ENCODE results near the gene PLEKHD1. TPM values are rescaled to one million over a fixed set of nuclear protein-coding genes. Genes with fewer than 3 reads are reported as not detected.

Gene PLEKHD1
- total and polyA plus RNA-seq, 7 experiments from 2014 or later = 0.07 to 0.74 (median 0.26) TPM; not detected in 1

DNA sequence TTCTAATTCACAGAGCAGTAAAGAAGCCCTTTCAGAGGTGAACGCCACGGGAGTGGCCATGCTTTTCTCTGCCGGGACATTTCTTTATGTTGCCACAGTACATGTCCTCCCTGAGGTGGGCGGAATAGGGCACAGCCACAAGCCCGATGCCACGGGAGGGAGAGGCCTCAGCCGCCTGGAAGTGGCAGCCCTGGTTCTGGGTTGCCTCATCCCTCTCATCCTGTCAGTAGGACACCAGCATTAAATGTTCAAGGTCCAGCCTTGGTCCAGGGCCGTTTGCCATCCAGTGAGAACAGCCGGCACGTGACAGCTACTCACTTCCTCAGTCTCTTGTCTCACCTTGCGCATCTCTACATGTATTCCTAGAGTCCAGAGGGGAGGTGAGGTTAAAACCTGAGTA, 26.2 kb upstream of the PLEKHD1 start:
- ChIA-PET POLR2A (no interaction called here), CTCF (interaction anchor here (0.8 to 2.6 kb wide), 5 partner anchors 8 to 219 kb away, joined by 3 to 20 read pairs (median 4); no protein-coding TSS in a partner anchor)
- Histone ChIP-seq H3K4me1 (ENCODE audit: control insufficient read depth in 2 of 2, insufficient read depth in 2 of 2, low read length in 2 of 2) (no peaks in the 10 kb centered on the region), H3K27ac (ENCODE audit: low read depth, low read length) (no peak overlapping the region), H3K36me3 (ENCODE audit: control insufficient read depth in 2 of 3, insufficient read depth in 3 of 3, low read length in 3 of 3) (peaks cover 0 to 65% (median 3%) of the 10 kb centered on the region in 3 experiments), H3K9me3 (ENCODE audit: control insufficient read depth in 2 of 3, low read length in 3 of 3) (no peaks in the 10 kb centered on the region), H3K4me3 (ENCODE audit: low read length) (no peak overlapping the region), H3K27me3 (ENCODE audit: control insufficient read depth in 2 of 2, insufficient read depth in 2 of 2, low read length in 2 of 2) (no peaks in the 10 kb centered on the region)
- Mint-ChIP-seq H3K9me3 (no peaks in the 10 kb centered on the region), H3K27ac (peak overlapping the region in 1 of 9 donors; percentile 11), H3K27me3 (no peaks in the 10 kb centered on the region), H3K4me3 (no peak overlapping the region), H3K36me3 (peaks cover 5 to 32% (median 10%) of the 10 kb centered on the region in 5 donors), H3K4me1 (no peaks in the 10 kb centered on the region)
- intact Hi-C loops (cut with micrococcal nuclease) = no loop called here
- no peak for ATAC-seq
- DNase-seq = no peak

DNA sequence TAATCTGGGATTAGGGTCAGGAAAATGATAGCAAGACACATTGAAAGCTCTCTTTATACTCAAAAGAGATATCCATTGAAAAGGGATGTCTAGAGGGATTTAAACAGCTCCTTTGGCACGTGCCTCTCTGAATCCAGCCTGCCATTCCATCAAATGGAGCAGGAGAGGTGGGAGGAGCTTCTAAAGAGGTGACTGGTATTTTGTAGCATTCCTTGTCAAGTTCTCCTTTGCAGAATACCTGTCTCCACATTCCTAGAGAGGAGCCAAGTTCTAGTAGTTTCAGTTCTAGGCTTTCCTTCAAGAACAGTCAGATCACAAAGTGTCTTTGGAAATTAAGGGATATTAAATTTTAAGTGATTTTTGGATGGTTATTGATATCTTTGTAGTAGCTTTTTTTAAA, 25.4 kb upstream of the PLEKHD1 start:
- intact Hi-C loops (cut with micrococcal nuclease) = no loop called here
- H3K4me1 ChIP-seq (ENCODE audit: control insufficient read depth in 2 of 2, insufficient read depth in 2 of 2, low read length in 2 of 2) = no peaks in the 10 kb centered on the region
- ATAC-seq = no peak
- no peak overlapping the region for H3K27ac Mint-ChIP-seq
- CTCF ChIA-PET = interaction anchor here (0.6 to 2.6 kb wide), 5 partner anchors 15 to 220 kb away, joined by 3 to 20 read pairs (median 4); no protein-coding TSS in a partner anchor
- H3K27ac ChIP-seq (ENCODE audit: low read depth, low read length) = no peak overlapping the region
- H3K36me3 ChIP-seq (ENCODE audit: control insufficient read depth in 2 of 3, insufficient read depth in 3 of 3, low read length in 3 of 3) = peaks cover 0 to 61% (median 3%) of the 10 kb centered on the region in 3 experiments
- DNase-seq = no peak
- no peak overlapping the region for H3K4me3 ChIP-seq (ENCODE audit: low read length)
- H3K27me3 ChIP-seq (ENCODE audit: control insufficient read depth in 2 of 2, insufficient read depth in 2 of 2, low read length in 2 of 2) = no peaks in the 10 kb centered on the region
- H3K9me3 ChIP-seq (ENCODE audit: control insufficient read depth in 2 of 3, low read length in 3 of 3) = no peaks in the 10 kb centered on the region
- H3K9me3 Mint-ChIP-seq = no peaks in the 10 kb centered on the region
- H3K36me3 Mint-ChIP-seq = peaks cover 4 to 32% (median 10%) of the 10 kb centered on the region in 5 donors
- H3K27me3 Mint-ChIP-seq = no peaks in the 10 kb centered on the region
- POLR2A ChIA-PET = no interaction called here
- H3K4me1 Mint-ChIP-seq = no peaks in the 10 kb centered on the region
- H3K4me3 Mint-ChIP-seq = no peak overlapping the region

DNA sequence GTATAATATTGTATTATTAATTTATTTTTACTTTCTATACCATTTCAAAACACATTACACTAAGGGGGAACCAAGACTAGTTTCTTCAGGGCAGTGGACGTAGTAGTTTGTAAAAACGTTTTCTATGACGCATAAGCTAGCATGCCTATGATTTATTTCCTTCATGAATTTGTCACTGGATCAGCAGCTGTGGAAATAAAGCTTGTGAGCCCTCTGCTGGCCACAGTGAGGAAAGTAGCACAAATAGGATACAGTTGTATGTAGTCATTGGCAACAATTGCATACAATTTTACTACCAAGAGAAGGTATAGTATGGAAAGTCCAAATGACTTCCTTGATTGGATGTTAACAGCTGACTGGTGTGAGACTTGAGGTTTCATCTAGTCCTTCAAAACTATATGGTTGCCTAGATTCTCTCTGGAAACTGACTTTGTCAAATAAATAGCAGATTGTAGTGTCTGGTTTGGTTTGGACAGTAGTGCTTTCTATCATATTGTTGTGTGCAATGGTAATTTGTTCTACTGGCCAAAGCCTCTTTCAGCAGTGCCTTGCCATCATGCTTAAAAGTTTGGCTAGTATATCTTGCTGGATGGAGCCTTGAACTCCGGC, 24.3 kb upstream of the PLEKHD1 start:
- no peaks in the 10 kb centered on the region for H3K4me1 ChIP-seq (ENCODE audit: control insufficient read depth in 2 of 2, insufficient read depth in 2 of 2, low read length in 2 of 2)
- no peak overlapping the region for H3K27ac ChIP-seq (ENCODE audit: low read depth, low read length)
- POLR2A ChIA-PET = no interaction called here
- H3K4me3 Mint-ChIP-seq = no peak overlapping the region
- no peaks in the 10 kb centered on the region for H3K9me3 Mint-ChIP-seq
- DNase-seq (peak in 8 of 9 donors; percentile 29 to 51 (median 38)), ATAC-seq (peak; percentile 94)
- intact Hi-C loops (cut with micrococcal nuclease) = loop anchor here (1.0 to 5.0 kb wide), 4 partner anchors 199 to 333 kb away; no protein-coding TSS in a partner anchor
- no peaks in the 10 kb centered on the region for H3K27me3 Mint-ChIP-seq
- no peaks in the 10 kb centered on the region for H3K27me3 ChIP-seq (ENCODE audit: control insufficient read depth in 2 of 2, insufficient read depth in 2 of 2, low read length in 2 of 2)
- peaks cover 0 to 54% (median 0%) of the 10 kb centered on the region in 3 experiments for H3K36me3 ChIP-seq (ENCODE audit: control insufficient read depth in 2 of 3, insufficient read depth in 3 of 3, low read length in 3 of 3)
- no peaks in the 10 kb centered on the region for H3K9me3 ChIP-seq (ENCODE audit: control insufficient read depth in 2 of 3, low read length in 3 of 3)
- peaks cover 4 to 32% (median 10%) of the 10 kb centered on the region in 5 donors for H3K36me3 Mint-ChIP-seq
- CTCF ChIA-PET = interaction anchor here (0.5 to 2.6 kb wide), 7 partner anchors 10 to 331 kb away, joined by 3 to 20 read pairs (median 4); no protein-coding TSS in a partner anchor
- no peaks in the 10 kb centered on the region for H3K4me1 Mint-ChIP-seq
- no peak overlapping the region for H3K4me3 ChIP-seq (ENCODE audit: low read length)
- peak overlapping the region in 1 of 9 donors; percentile 11 for H3K27ac Mint-ChIP-seq

DNA sequence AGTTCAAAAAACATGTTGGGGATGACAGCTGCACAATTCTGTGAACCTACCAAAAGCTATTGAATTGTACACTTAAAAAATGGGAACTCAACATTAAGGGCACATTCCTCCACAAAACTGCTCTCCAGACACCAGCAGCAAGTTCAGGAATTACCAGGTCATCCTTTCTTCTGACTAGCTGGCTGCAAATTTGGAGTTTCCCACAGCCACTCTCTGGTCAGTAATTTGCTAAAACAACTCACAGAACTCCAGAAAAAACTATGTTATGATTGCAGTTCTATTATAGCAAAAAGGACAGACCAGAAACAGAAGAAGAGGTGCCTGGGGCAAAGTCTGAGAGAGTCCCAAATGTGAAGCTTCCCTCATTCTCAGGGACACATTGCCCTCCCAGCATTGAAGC, 20.1 kb upstream of the PLEKHD1 start:
- peaks cover 0 to 15% (median 0%) of the 10 kb centered on the region in 5 donors for H3K36me3 Mint-ChIP-seq
- intact Hi-C loops (cut with micrococcal nuclease) = loop anchor here in 1 of 2 donors (5.0 kb wide), 1 partner anchor 337 kb away; no protein-coding TSS in a partner anchor
- no peak overlapping the region for H3K4me3 ChIP-seq (ENCODE audit: low read length)
- H3K9me3 ChIP-seq (ENCODE audit: control insufficient read depth in 2 of 3, low read length in 3 of 3) = no peaks in the 10 kb centered on the region
- H3K36me3 ChIP-seq (ENCODE audit: control insufficient read depth in 2 of 3, insufficient read depth in 3 of 3, low read length in 3 of 3) = peaks cover 0 to 22% (median 0%) of the 10 kb centered on the region in 3 experiments
- H3K4me1 Mint-ChIP-seq = no peaks in the 10 kb centered on the region
- CTCF ChIA-PET = no interaction called here
- no peak overlapping the region for H3K27ac Mint-ChIP-seq
- H3K9me3 Mint-ChIP-seq = peaks cover 0 to 2% (median 0%) of the 10 kb centered on the region in 11 donors
- H3K27me3 Mint-ChIP-seq = no peaks in the 10 kb centered on the region
- H3K27ac ChIP-seq (ENCODE audit: low read depth, low read length) = no peak overlapping the region
- POLR2A ChIA-PET = no interaction called here
- no peak overlapping the region for H3K4me3 Mint-ChIP-seq
- H3K4me1 ChIP-seq (ENCODE audit: control insufficient read depth in 2 of 2, insufficient read depth in 2 of 2, low read length in 2 of 2) = no peaks in the 10 kb centered on the region
- no peak for DNase-seq
- no peak for ATAC-seq
- no peaks in the 10 kb centered on the region for H3K27me3 ChIP-seq (ENCODE audit: control insufficient read depth in 2 of 2, insufficient read depth in 2 of 2, low read length in 2 of 2)

DNA sequence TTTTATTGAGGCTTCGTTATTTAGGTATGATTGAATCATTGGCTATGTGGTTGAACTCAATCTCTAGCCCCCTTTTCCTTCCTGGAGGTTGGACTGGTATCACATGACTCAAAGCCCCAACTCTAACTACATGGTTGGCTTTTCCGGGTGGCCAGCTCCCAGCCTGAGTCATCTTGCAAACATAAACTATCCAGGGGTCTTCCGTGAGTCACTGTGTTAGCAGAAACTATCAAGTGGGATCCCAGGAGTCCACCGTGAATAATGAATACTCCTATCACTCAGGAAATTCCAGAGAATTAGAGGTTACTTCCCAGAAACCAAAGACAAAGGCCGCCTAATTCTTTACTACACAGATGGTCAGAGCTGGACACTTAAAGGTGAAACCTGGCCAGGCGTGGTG, 19.7 kb upstream of the PLEKHD1 start:
- Histone ChIP-seq H3K36me3 (ENCODE audit: control insufficient read depth in 2 of 3, insufficient read depth in 3 of 3, low read length in 3 of 3) (peaks cover 0 to 22% (median 0%) of the 10 kb centered on the region in 3 experiments), H3K4me1 (ENCODE audit: control insufficient read depth in 2 of 2, insufficient read depth in 2 of 2, low read length in 2 of 2) (no peaks in the 10 kb centered on the region), H3K27me3 (ENCODE audit: control insufficient read depth in 2 of 2, insufficient read depth in 2 of 2, low read length in 2 of 2) (no peaks in the 10 kb centered on the region), H3K27ac (ENCODE audit: low read depth, low read length) (no peak overlapping the region), H3K4me3 (ENCODE audit: low read length) (no peak overlapping the region), H3K9me3 (ENCODE audit: control insufficient read depth in 2 of 3, low read length in 3 of 3) (no peaks in the 10 kb centered on the region)
- CTCF ChIA-PET = no interaction called here
- Mint-ChIP-seq H3K27me3 (no peaks in the 10 kb centered on the region), H3K27ac (no peak overlapping the region), H3K4me1 (no peaks in the 10 kb centered on the region), H3K4me3 (no peak overlapping the region), H3K9me3 (peaks cover 0 to 2% (median 0%) of the 10 kb centered on the region in 11 donors), H3K36me3 (peaks cover 0 to 15% (median 0%) of the 10 kb centered on the region in 5 donors)
- POLR2A ChIA-PET = no interaction called here
- intact Hi-C loops (cut with micrococcal nuclease) = loop anchor here in 1 of 2 donors (5.0 kb wide), 1 partner anchor 338 kb away; no protein-coding TSS in a partner anchor
- no peak for DNase-seq
- ATAC-seq = no peak

DNA sequence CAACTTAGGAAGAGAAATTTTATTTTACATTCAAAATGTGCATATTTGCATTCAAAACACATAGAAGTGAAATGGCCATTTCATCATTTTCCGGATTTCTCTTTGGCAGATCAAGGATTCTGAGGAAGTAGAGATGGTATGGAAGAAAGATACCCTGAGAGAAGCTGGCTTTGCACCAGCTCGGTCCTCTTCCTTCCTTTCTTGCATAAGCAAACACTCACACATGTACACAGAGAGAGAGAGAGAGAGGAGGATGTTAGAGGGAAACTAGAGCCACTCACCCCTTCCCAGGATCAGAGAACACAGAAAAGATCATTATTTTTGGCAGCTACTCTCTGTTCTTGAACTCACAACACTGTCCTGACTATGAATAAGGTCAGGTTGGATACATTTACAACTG, 15.6 kb upstream of the PLEKHD1 start:
- no peak overlapping the region for H3K27ac Mint-ChIP-seq
- Histone ChIP-seq H3K4me3 (ENCODE audit: low read length) (no peak overlapping the region), H3K36me3 (ENCODE audit: control insufficient read depth in 2 of 3, insufficient read depth in 3 of 3, low read length in 3 of 3) (no peaks in the 10 kb centered on the region), H3K4me1 (ENCODE audit: control insufficient read depth in 2 of 2, insufficient read depth in 2 of 2, low read length in 2 of 2) (no peaks in the 10 kb centered on the region), H3K27ac (ENCODE audit: low read depth, low read length) (no peak overlapping the region), H3K9me3 (ENCODE audit: control insufficient read depth in 2 of 3, low read length in 3 of 3) (no peaks in the 10 kb centered on the region), H3K27me3 (ENCODE audit: control insufficient read depth in 2 of 2, insufficient read depth in 2 of 2, low read length in 2 of 2) (no peaks in the 10 kb centered on the region)
- no peaks in the 10 kb centered on the region for H3K27me3 Mint-ChIP-seq
- no peak overlapping the region for H3K4me3 Mint-ChIP-seq
- POLR2A ChIA-PET = no interaction called here
- intact Hi-C loops (cut with micrococcal nuclease) = no loop called here
- no peaks in the 10 kb centered on the region for H3K4me1 Mint-ChIP-seq
- DNase-seq = no peak
- no peak for ATAC-seq
- peaks cover 0 to 2% (median 0%) of the 10 kb centered on the region in 11 donors for H3K9me3 Mint-ChIP-seq
- CTCF ChIA-PET = no interaction called here
- H3K36me3 Mint-ChIP-seq = peaks cover 0 to 9% (median 7%) of the 10 kb centered on the region in 5 donors

DNA sequence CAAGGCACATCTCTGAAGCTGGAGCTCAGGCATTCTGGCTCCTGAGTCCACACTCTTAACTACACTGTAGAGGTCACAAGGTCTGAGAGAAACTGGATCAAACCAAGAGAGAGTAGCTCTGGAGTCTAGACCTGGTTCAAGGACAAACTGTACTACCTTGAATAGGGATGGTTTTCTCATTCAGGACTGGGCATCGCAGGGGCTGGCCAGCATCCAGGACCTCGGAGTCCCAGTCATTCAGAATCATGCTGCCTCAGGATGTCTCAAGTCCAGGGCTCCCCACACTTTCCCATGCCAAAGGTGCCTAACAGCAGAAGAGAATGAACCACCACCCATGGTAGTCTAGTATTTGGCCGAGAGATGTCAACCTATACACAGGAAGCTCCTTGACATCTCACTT, 13.1 kb upstream of the PLEKHD1 start:
- intact Hi-C loops (cut with micrococcal nuclease) = no loop called here
- Histone ChIP-seq H3K9me3 (ENCODE audit: control insufficient read depth in 2 of 3, low read length in 3 of 3) (no peaks in the 10 kb centered on the region), H3K4me3 (ENCODE audit: low read length) (no peak overlapping the region), H3K27ac (ENCODE audit: low read depth, low read length) (no peak overlapping the region), H3K4me1 (ENCODE audit: control insufficient read depth in 2 of 2, insufficient read depth in 2 of 2, low read length in 2 of 2) (no peaks in the 10 kb centered on the region), H3K36me3 (ENCODE audit: control insufficient read depth in 2 of 3, insufficient read depth in 3 of 3, low read length in 3 of 3) (no peaks in the 10 kb centered on the region), H3K27me3 (ENCODE audit: control insufficient read depth in 2 of 2, insufficient read depth in 2 of 2, low read length in 2 of 2) (no peaks in the 10 kb centered on the region)
- Mint-ChIP-seq H3K4me3 (no peak overlapping the region), H3K36me3 (peaks cover 0 to 10% (median 7%) of the 10 kb centered on the region in 5 donors), H3K27me3 (no peaks in the 10 kb centered on the region), H3K9me3 (peaks cover 0 to under 1% (median 0%) of the 10 kb centered on the region in 11 donors), H3K4me1 (no peaks in the 10 kb centered on the region), H3K27ac (no peak overlapping the region)
- ATAC-seq (no peak), DNase-seq (no peak)
- CTCF ChIA-PET = interaction anchor here (0.6 kb wide), 1 partner anchor 1117 kb away, joined by 3 read pairs; no protein-coding TSS in a partner anchor
- POLR2A ChIA-PET = no interaction called here

All from naive thymus-derived CD4-positive, alpha-beta T cell (primary cell).